DOHH2 (cell line): ENCODE measurements around the gene SECISBP2.

ENCODE experiments used
- CTCF ChIP-seq: fragments of 200-600 bp; sonication (generic); IDR thresholded peaks from one replicate; pipeline ENCODE4 v1.5.1; 2014; ENCODE audit warnings: antibody characterized with exemption, mild to moderate bottlenecking, low read depth, low read length; ENCODE audit not compliant: poor library complexity, severe bottlenecking
- EZH2phosphoT487 ChIP-seq: fragments of 200-600 bp; sonication (generic); IDR thresholded peaks from 2 replicates; pipeline ENCODE4 v1.6.1; 2017; ENCODE audit warnings: borderline replicate concordance, mild to moderate bottlenecking, antibody characterized with exemption, low read length, moderate library complexity, mixed read lengths

- TF ChIP-seq CTCF (no peak), EZH2phosphoT487 (no peak)
Measured at GRCh38 chr9:89370593-89370992, 52.3 kb downstream of the SECISBP2 start.
